Pancreas (tissue), 10 donors: ENCODE data around the gene GSTT4. TPM values are rescaled to one million over a fixed set of nuclear protein-coding genes. Genes with fewer than 3 reads are reported as not detected.

Experiments
- ATAC-seq, 4 donors: fragments of 200-7000 bp; cut with Tn5 transposase; one replicate each; pipeline versions ENCODE4 v1.8.0 to v1.9.1; 2020; ENCODE audit warnings: mild to moderate bottlenecking in 4 of 4, moderate library complexity in 4 of 4
- DNase-seq, 6 donors: peaks; one replicate each; pipeline ENCODE4 v3.0.0-alpha.2; 2020
- FAIRE-seq: peaks from 2 replicates; lab custom pipeline; 2012; peaks lifted over from hg19 to GRCh38; lab: Jason Lieb, UNC
- H3K27ac ChIP-seq, 4 donors: fragments of 200-600 bp; sonication (generic); 1 replicate in 3 of 4; 2 replicates in 1 of 4; pipeline versions ENCODE4 v1.5.0 to v1.8.0; 2020
- H3K27me3 ChIP-seq, 4 donors: fragments of 200-600 bp; one replicate each; pipeline ENCODE4 v1.8.0; 2021
- H3K36me3 ChIP-seq, 3 donors: fragments of 200-600 bp; sonication (generic) in 1 of 3; one replicate each; pipeline versions ENCODE4 v1.5.0 to v1.8.0; 2020 to 2021
- H3K4me1 ChIP-seq, 3 donors: fragments of 200-600 bp; one replicate each; pipeline ENCODE4 v1.8.0; 2021
- H3K4me3 ChIP-seq, 4 donors: fragments of 200-600 bp; sonication (generic) in 2 of 4; one replicate each; pipeline versions ENCODE4 v1.5.0 to v1.8.0; 2020 to 2021
- H3K9me3 ChIP-seq, 4 donors: fragments of 200-600 bp; one replicate each; pipeline ENCODE4 v1.8.0; 2021
- CTCF ChIP-seq, 4 donors: fragments of 200-600 bp; sonication (generic) in 3 of 4; IDR thresholded peaks; one replicate each; pipeline versions ENCODE4 v1.5.0 to v1.8.0; 2021; ENCODE audit warnings: antibody characterized with exemption in 4 of 4
- WGBS, 2 donors: extraction: QIAGEN DNeasy Blood & Tissue Kit; methylation state at CpG; one replicate each; pipeline ENCODE4 v1.1.7; 2013; 5-methylcytosine and 5-hydroxymethylcytosine counted together
- intact Hi-C, 3 donors: fragments of 100-400 bp; cut with DNase I; formaldehyde crosslinking; loops; one replicate each; pipeline versions ENCODE4 v1.11.1 to v1.14.2; 2022
- polyA plus RNA-seq, 2 donors: library from polyadenylated mRNA; stranded (reverse); fragments of 200-250 nt; gene quantifications; one replicate each; pipeline ENCODE4 v1.2.3, GENCODE V29; 2013
- total RNA-seq, 6 donors: library from RNA; stranded (reverse); fragmentation: NEBNext Ultra II Directional in 4 of 6; extraction: Animal tissue kit (Norgen Biotek cat#: 25700) in 4 of 6; gene quantifications; one replicate each; pipeline versions ENCODE4 v1.2.1 to v1.2.4, GENCODE V29; 2021 to 2023
- donor health status: healthy with polysubstance abuse.
- donor health status: DM: no; HTN: no; CAD: no; lungs with moderate emphysema.
- donor health status: DM: no; HTN: no; CAD: no.
- donor health status: control.
- donor health status: control.
- donor health status: Bipolar disorder and iron deficiency.
- donor health status: DM: yes; HTN: yes; CAD: no.
- donor health status: DM: no; HTN: no; CAD: no.
- donor health status: DM: no; HTN: no; CAD: no.
- donor health status: DM: yes; HTN: yes; CAD: no.

Gene GSTT4
- total and polyA plus RNA-seq, 8 donors, result not detected

- Histone ChIP-seq H3K36me3 (no peaks in the 10 kb centered on the region), H3K27me3 (no peaks in the 10 kb centered on the region), H3K9me3 (no peaks in the 10 kb centered on the region), H3K4me3 (no peak overlapping the region), H3K4me1 (peaks cover 0 to 8% (median 0%) of the 10 kb centered on the region in 3 donors), H3K27ac (no peak overlapping the region)
- no peak for TF ChIP-seq CTCF (IDR thresholded peaks at IDR 0.05)
- 75 to 81% methylated on average over 6 of the region's 6 CpGs for WGBS, 2 donors
- FAIRE-seq, result no peak
- no peak for ATAC-seq
- DNase-seq, result no peak
- intact Hi-C loops, result loop anchor here in 1 of 3 donors (10.0 kb wide), 1 partner anchor 166 kb away; no protein-coding TSS in a partner anchor
These were observed 3.4 kb upstream of the GSTT4 start for GRCh38 chr22:24008381-24009226.

GRCh38 chr22:24008022-24008283 is 2.7 kb upstream of the GSTT4 start:
- Histone ChIP-seq H3K4me3 (no peak overlapping the region), H3K27me3 (no peaks in the 10 kb centered on the region), H3K27ac (no peak overlapping the region), H3K4me1 (peaks cover 0 to 5% (median 0%) of the 10 kb centered on the region in 3 donors), H3K9me3 (no peaks in the 10 kb centered on the region), H3K36me3 (no peaks in the 10 kb centered on the region)
- ATAC-seq, result no peak
- FAIRE-seq, result no peak
- no peak for DNase-seq
- no peak for TF ChIP-seq CTCF (IDR thresholded peaks at IDR 0.05)
- WGBS, 2 donors, result 82 to 85% methylated on average over 1 of the region's 1 CpG
- intact Hi-C loops, result loop anchor here in 1 of 3 donors (10.0 kb wide), 1 partner anchor 167 kb away; no protein-coding TSS in a partner anchor

- Histone ChIP-seq H3K36me3 (no peaks in the 10 kb centered on the region), H3K27ac (no peak overlapping the region), H3K4me3 (no peak overlapping the region), H3K27me3 (no peaks in the 10 kb centered on the region), H3K9me3 (no peaks in the 10 kb centered on the region), H3K4me1 (no peaks in the 10 kb centered on the region)
- WGBS, 2 donors, result 76 to 78% methylated on average over 8 of the region's 8 CpGs
- ATAC-seq (no peak), FAIRE-seq (no peak), DNase-seq (no peak)
- no peak for TF ChIP-seq CTCF (IDR thresholded peaks at IDR 0.05)
- intact Hi-C loops, result loop anchor here in 1 of 3 donors (10.0 kb wide), 1 partner anchor 167 kb away; no protein-coding TSS in a partner anchor
These were observed 2.2 kb upstream of the GSTT4 start for GRCh38 chr22:24007253-24008021.

- no peak for FAIRE-seq
- TF ChIP-seq CTCF (IDR thresholded peaks at IDR 0.05), result no peak
- Histone ChIP-seq H3K4me1 (no peaks in the 10 kb centered on the region), H3K27me3 (no peaks in the 10 kb centered on the region), H3K27ac (no peak overlapping the region), H3K4me3 (no peak overlapping the region), H3K36me3 (no peaks in the 10 kb centered on the region), H3K9me3 (no peaks in the 10 kb centered on the region)
- intact Hi-C loops, result loop anchor here in 1 of 3 donors (10.0 kb wide), 1 partner anchor 168 kb away; no protein-coding TSS in a partner anchor
- no peak for DNase-seq
- no peak for ATAC-seq
- WGBS, 2 donors, result 83 to 85% methylated on average over 6 of the region's 6 CpGs
These were observed 1.6 kb upstream of the GSTT4 start for GRCh38 chr22:24006914-24007214.
